GM21825 (cell line): ENCODE data around the gene NRIP2.

Experiments
- ATAC-seq: cut with Tn5 transposase; IDR thresholded peaks from one replicate; pipeline ENCODE4 v1.9.1; 2021; ENCODE audit warnings: mild to moderate bottlenecking, moderate library complexity; ENCODE audit not compliant: unreplicated experiment

The NRIP2 gene

GRCh38 chr12:2851931-2852330 lies 17.1 kb upstream of the NRIP2 start:
- no peak for ATAC-seq

GRCh38 chr12:2845280-2845679 lies 10.4 kb upstream of the NRIP2 start:
- no peak for ATAC-seq

DNA sequence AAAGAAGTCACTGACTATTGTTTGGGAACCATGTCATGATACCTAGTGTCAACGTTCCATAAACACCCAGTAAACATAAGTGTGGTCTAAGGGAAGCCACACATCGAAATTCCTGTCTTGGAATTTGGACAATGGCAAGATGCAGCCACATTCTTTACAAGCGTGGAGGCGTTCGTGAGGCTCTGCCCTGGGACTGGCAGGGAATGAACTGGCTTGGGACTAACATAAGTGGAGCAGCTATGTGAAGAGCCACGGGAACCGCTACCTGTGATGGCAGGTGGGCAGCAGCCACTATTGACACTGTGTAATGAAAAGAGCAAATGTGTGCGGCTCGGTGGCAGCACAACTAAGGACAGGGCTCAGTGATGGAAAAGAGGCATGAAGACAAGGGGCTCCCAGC lies 10.0 kb upstream of the NRIP2 start:
- ATAC-seq: no peak

DNA sequence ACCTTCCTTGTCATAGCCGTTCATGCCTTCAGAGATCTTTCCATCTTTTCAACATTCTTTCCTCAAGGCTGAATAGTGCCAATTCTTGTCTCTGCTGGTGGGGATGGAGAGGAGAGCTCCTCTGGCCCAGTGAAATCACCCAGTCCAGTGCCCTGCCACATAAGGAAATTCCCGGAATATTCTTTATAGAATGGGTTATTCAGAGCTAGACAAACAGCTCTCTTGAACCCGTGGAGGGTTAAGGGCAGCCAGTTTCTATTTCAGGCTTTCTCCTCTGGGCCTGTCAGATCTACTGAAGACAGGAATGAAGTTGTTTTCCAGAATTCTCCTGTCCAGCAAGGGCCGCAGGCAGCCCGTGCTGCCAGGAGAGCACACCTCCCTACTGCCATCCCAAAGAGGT lies 8.1 kb upstream of the NRIP2 start:
- no peak for ATAC-seq

GRCh38 chr12:2841056-2841650 lies 6.3 kb upstream of the NRIP2 start:
- no peak for ATAC-seq

GRCh38 chr12:2836574-2836973 lies 1.7 kb upstream of the NRIP2 start:
- no peak for ATAC-seq

DNA sequence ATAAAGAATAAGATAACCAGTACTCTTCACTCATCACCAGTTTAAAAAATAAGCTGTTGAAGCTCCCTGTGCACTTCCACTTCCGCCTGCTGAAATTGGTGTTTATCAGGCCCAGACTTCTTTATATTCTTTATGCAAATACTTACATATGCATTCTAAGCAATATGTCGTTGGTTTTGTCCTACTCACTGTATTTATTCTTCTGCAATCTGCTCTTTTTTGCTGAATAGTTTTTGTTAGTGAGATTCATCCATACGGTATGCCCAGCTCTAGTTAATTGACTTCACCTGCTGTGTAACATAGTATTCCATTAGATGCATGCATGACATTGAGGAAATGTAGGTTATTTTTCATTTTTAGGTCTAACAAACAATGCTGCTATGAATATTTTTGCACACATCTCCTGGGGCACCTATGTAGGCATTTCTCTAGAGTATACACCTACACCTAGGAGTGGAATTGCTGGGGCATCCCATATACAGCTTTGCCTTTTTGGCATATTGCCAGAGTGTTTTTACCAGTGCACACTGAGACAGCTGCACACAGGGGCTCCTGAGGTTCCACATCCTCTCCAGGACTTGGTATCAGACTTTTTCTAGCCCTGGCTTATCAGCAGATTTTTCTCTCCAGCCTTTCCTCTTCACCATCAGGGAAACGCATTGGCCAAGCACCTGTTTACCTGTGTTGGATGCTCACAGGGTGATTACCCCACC lies 1.0 kb upstream of the NRIP2 start:
- no peak for ATAC-seq

GRCh38 chr12:2833810-2834209 lies 1.0 kb downstream of the NRIP2 start:
- no peak for ATAC-seq

DNA sequence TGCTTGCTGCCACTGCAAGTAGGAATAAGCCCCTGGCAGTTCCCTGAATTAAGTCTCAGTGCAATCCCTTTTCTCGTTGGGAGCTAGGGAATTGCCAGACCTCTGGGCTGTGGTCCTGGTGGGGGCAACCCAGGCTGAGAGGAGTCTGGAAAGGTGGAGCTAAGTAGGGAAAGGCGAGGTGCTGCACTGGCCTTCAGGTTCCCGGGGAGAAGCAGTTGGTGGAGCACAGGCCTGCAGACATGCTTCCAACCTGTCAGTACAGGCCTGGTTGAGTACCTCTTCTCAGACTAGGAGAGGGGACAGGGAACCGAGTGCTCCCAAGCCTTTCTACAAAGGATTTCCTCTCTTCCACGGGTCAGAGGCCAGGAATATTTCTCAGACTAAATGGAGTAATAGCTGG lies 1.5 kb downstream of the NRIP2 start:
- no peak for ATAC-seq

GRCh38 chr12:2832550-2833127 lies 2.2 kb downstream of the NRIP2 start:
- no peak for ATAC-seq

GRCh38 chr12:2829275-2829674 lies 5.6 kb downstream of the NRIP2 start:
- ATAC-seq: no peak

- ATAC-seq: no peak
These were observed 7.9 kb downstream of the NRIP2 start for GRCh38 chr12:2826721-2827515.

GRCh38 chr12:2826036-2826435 lies 8.8 kb downstream of the NRIP2 start:
- no peak for ATAC-seq

DNA sequence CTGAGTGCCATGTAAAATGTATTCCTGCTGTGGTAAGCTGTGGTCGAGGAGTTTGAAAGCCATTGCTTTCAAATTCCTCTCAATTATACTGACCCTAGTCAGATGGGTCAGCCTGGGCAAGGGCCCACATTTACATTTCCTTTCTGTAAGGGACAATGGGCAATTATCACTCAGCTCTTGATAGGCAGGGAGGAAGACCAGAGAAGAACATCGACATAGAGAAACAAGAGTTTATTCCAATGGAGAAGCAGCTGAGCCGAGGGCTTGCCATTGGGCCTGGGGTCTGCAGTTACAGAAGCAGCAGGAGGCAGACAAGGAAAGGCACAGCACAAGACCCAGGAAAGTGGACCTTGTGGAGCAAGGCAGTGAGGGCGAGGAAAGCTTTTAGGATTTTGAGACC lies 9.7 kb downstream of the NRIP2 start:
- ATAC-seq: no peak

- ATAC-seq: no peak
These were observed 10.3 kb downstream of the NRIP2 start for GRCh38 chr12:2824541-2824940.

GRCh38 chr12:2823483-2823882 lies 11.4 kb downstream of the NRIP2 start:
- no peak for ATAC-seq

- no peak for ATAC-seq
These were observed 14.4 kb downstream of the NRIP2 start for GRCh38 chr12:2820432-2820831.

- ATAC-seq: no peak
These were observed 15.0 kb downstream of the NRIP2 start for GRCh38 chr12:2819810-2820209.

- ATAC-seq: peak; percentile 36
These were observed 21.3 kb downstream of the NRIP2 start for GRCh38 chr12:2813214-2814185.
